OCI-LY3 (cell line): ENCODE measurements around the gene HFM1.
"Not testable (repeated sequence)": the region's sequence is repeated elsewhere in the genome, so short reads cannot be mapped to it uniquely, and the experiment has no call there.

ENCODE experiments used
- H2AFZ ChIP-seq: fragments of 200-600, 300-600 bp; shearing (Covaris generic); 2 replicates; pipeline ENCODE4 v1.6.0; 2014; ENCODE audit warnings: antibody characterized with exemption, low read depth, low read length
- H3K27ac ChIP-seq: fragments of 200-600, 300-600 bp; sonication (generic); 2 replicates; pipeline ENCODE4 v1.5.1; 2014; ENCODE audit warnings: mild to moderate bottlenecking, low read length, moderate library complexity, mixed read lengths
- H3K27me3 ChIP-seq: fragments of 200-600, 300-600 bp; sonication (generic); 2 replicates; pipeline ENCODE4 v1.6.1; 2014; ENCODE audit warnings: low read depth, low read length, mixed read lengths
- H3K36me3 ChIP-seq: fragments of 200-600, 300-600 bp; sonication (generic); replicated peaks from 2 replicates; pipeline ENCODE3; 2014; ENCODE audit warnings: low read depth, low read length, mixed read lengths
- H3K4me1 ChIP-seq: fragments of 300-600, 200-600 bp; sonication (generic); 2 replicates; pipeline ENCODE4 v1.6.1; 2014; ENCODE audit warnings: low read length, mixed read lengths
- H3K4me2 ChIP-seq: fragments of 200-600, 300-600 bp; sonication (generic); 2 replicates; pipeline ENCODE4 v1.6.1; 2014; ENCODE audit warnings: low read length, mixed read lengths
- H3K4me3 ChIP-seq: fragments of 300-600, 200-600 bp; sonication (generic); 2 replicates; pipeline ENCODE4 v1.5.1; 2014; ENCODE audit warnings: antibody characterized with exemption, mild to moderate bottlenecking, low read length, moderate library complexity
- H3K79me2 ChIP-seq: fragments of 300-600, 200-600 bp; shearing (Covaris generic); 2 replicates; pipeline ENCODE4 v1.6.1; 2014; ENCODE audit warnings: mild to moderate bottlenecking, low read length, mixed read lengths
- H3K9ac ChIP-seq: fragments of 300-600, 200-600 bp; shearing (Covaris generic); 2 replicates; pipeline ENCODE4 v1.6.0; 2014; ENCODE audit warnings: mild to moderate bottlenecking, low read length, moderate library complexity
- H3K9me3 ChIP-seq: fragments of 200-600, 300-600 bp; shearing (Covaris generic); 2 replicates; pipeline ENCODE4 v1.6.1; 2014; ENCODE audit warnings: low read length, mixed read lengths; ENCODE audit not compliant: insufficient read depth
- H4K20me1 ChIP-seq: fragments of 200-600, 300-600 bp; sonication (generic); 2 replicates; pipeline ENCODE4 v1.6.1; 2016; ENCODE audit warnings: low read length, mixed read lengths; ENCODE audit not compliant: insufficient read depth
- CTCF ChIP-seq: fragments of 200-600, 300-600 bp; sonication (generic); IDR thresholded peaks from 2 replicates; pipeline ENCODE4 v1.5.1; 2014; ENCODE audit warnings: antibody characterized with exemption, low read length, low read depth
- EZH2phosphoT487 ChIP-seq: fragments of 200-600 bp; shearing (Covaris generic); IDR thresholded peaks from 2 replicates; pipeline ENCODE4 v1.6.1; 2018; ENCODE audit warnings: antibody characterized with exemption, mixed run types, low read depth

The HFM1 gene

GRCh38 chr1:91308544-91308943 lies 96.1 kb downstream of the HFM1 start:
- H4K20me1 ChIP-seq = no peaks in the 10 kb centered on the region
- H3K4me3 ChIP-seq = no peak overlapping the region
- no peaks in the 10 kb centered on the region for H3K36me3 ChIP-seq
- no peaks in the 10 kb centered on the region for H3K9me3 ChIP-seq
- no peak overlapping the region for H3K9ac ChIP-seq
- no peaks in the 10 kb centered on the region for H3K27me3 ChIP-seq
- no peak overlapping the region for H3K27ac ChIP-seq
- H2AFZ ChIP-seq = no peak overlapping the region
- H3K4me1 ChIP-seq = no peaks in the 10 kb centered on the region
- TF ChIP-seq EZH2phosphoT487 (no peak), CTCF (no peak)
- H3K79me2 ChIP-seq = no peaks in the 10 kb centered on the region
- no peak overlapping the region for H3K4me2 ChIP-seq

GRCh38 chr1:91307784-91308409 lies 96.7 kb downstream of the HFM1 start:
- Histone ChIP-seq H3K4me1 (no peaks in the 10 kb centered on the region), H3K36me3 (no peaks in the 10 kb centered on the region), H2AFZ (no peak overlapping the region), H3K4me2 (no peak overlapping the region), H3K27ac (no peak overlapping the region), H4K20me1 (no peaks in the 10 kb centered on the region), H3K9ac (no peak overlapping the region), H3K4me3 (no peak overlapping the region), H3K9me3 (no peaks in the 10 kb centered on the region), H3K79me2 (no peaks in the 10 kb centered on the region), H3K27me3 (no peaks in the 10 kb centered on the region)
- TF ChIP-seq CTCF (no peak), EZH2phosphoT487 (no peak)

GRCh38 chr1:91303165-91303564 lies 101.5 kb downstream of the HFM1 start:
- TF ChIP-seq EZH2phosphoT487 = no peak
- TF ChIP-seq CTCF = no peak
- no peaks in the 10 kb centered on the region for H4K20me1 ChIP-seq
- no peaks in the 10 kb centered on the region for H3K27me3 ChIP-seq
- H3K27ac ChIP-seq = no peak overlapping the region
- no peak overlapping the region for H3K9ac ChIP-seq
- no peak overlapping the region for H2AFZ ChIP-seq
- no peaks in the 10 kb centered on the region for H3K9me3 ChIP-seq
- no peak overlapping the region for H3K4me3 ChIP-seq
- H3K79me2 ChIP-seq = no peaks in the 10 kb centered on the region
- H3K36me3 ChIP-seq = no peaks in the 10 kb centered on the region
- H3K4me2 ChIP-seq = no peak overlapping the region
- no peaks in the 10 kb centered on the region for H3K4me1 ChIP-seq

- H3K27me3 ChIP-seq, H3K9ac ChIP-seq, H3K36me3 ChIP-seq, H3K79me2 ChIP-seq, H2AFZ ChIP-seq, H4K20me1 ChIP-seq, H3K4me3 ChIP-seq, H3K9me3 ChIP-seq, H3K27ac ChIP-seq, H3K4me2 ChIP-seq, H3K4me1 ChIP-seq: not testable (repeated sequence)
Measured at GRCh38 chr1:91288843-91289553, 115.6 kb downstream of the HFM1 start.

GRCh38 chr1:91286962-91287317 lies 117.7 kb downstream of the HFM1 start:
- H3K27me3 ChIP-seq, H3K9me3 ChIP-seq, H3K4me3 ChIP-seq, H2AFZ ChIP-seq, H3K36me3 ChIP-seq, H3K9ac ChIP-seq, H3K27ac ChIP-seq, H3K79me2 ChIP-seq, H3K4me1 ChIP-seq, H3K4me2 ChIP-seq, H4K20me1 ChIP-seq: not testable (repeated sequence)

GRCh38 chr1:91286259-91286961 lies 118.2 kb downstream of the HFM1 start:
- H3K27me3 ChIP-seq, H3K9me3 ChIP-seq, H3K4me3 ChIP-seq, H3K27ac ChIP-seq, H4K20me1 ChIP-seq, H3K4me1 ChIP-seq, H3K36me3 ChIP-seq, H2AFZ ChIP-seq, H3K9ac ChIP-seq, H3K4me2 ChIP-seq, H3K79me2 ChIP-seq: not testable (repeated sequence)
